SK-N-SH (cell line): Measurements from ENCODE around the gene FEZF1. TPM values are rescaled to one million over a fixed set of nuclear protein-coding genes. Genes with fewer than 3 reads are reported as not detected.

Experiments
- CTCF ChIA-PET: fragments of 300-600, 350-600 bp; formaldehyde crosslinking; extraction: SDS; loops from one replicate; lab custom pipeline; 2021; lab: Yijun Ruan, JAX
- POLR2A ChIA-PET: fragments of 350-600 bp; sonication (Branson Sonifier 250); formaldehyde crosslinking; extraction: SDS; loops from one replicate; lab custom pipeline; 2020; ENCODE audit warnings: antibody characterized with exemption, inconsistent platforms; lab: Yijun Ruan, JAX
- DNase-seq: peaks from one replicate; pipeline ENCODE4 v3.0.0; 2012
- H2AFZ ChIP-seq: fragments of 200-600 bp; sonication (generic); 2 replicates; pipeline ENCODE4 v1.8.1; 2016; ENCODE audit warnings: antibody characterized with exemption, mild to moderate bottlenecking, low read depth
- H3F3A ChIP-seq: fragments of 200-600 bp; sonication (generic); replicated peaks from 2 replicates; pipeline ENCODE3; 2016; ENCODE audit warnings: antibody characterized with exemption, mild to moderate bottlenecking; ENCODE audit not compliant: insufficient read depth
- H3K27ac ChIP-seq, 2 experiments: fragments of 200-500 bp in 1 of 2; fragments of 200-600 bp in 1 of 2; sonication (Bioruptor generic) in 1 of 2; sonication (generic), shearing (Covaris generic) in 1 of 2; 2 replicates each; pipeline versions ENCODE4 v1.5.1 to v1.6.1; 2014 to 2016; ENCODE audit warnings: low read depth in 2 of 2, inconsistent platforms in 1 of 2, low read length in 1 of 2, mild to moderate bottlenecking in 1 of 2, mixed read lengths in 1 of 2
- H3K27me3 ChIP-seq: fragments of 200-600 bp; sonication (generic), shearing (Covaris generic); 2 replicates; pipeline ENCODE4 v1.6.1; 2016; ENCODE audit warnings: mixed run types; ENCODE audit not compliant: insufficient read depth
- H3K36me3 ChIP-seq, 2 experiments: fragments of 200-500 bp in 1 of 2; fragments of 200-600 bp in 1 of 2; sonication (Bioruptor generic) in 1 of 2; sonication (generic) in 1 of 2; replicated peaks in 1 of 2; 2 replicates each; pipeline versions ENCODE3 to v1.5.1; 2014 to 2016; ENCODE audit warnings: low read length in 1 of 2, mild to moderate bottlenecking in 1 of 2; ENCODE audit not compliant: insufficient read depth in 2 of 2, control insufficient read depth in 1 of 2
- H3K4me1 ChIP-seq, 2 experiments: fragments of 200-500 bp in 1 of 2; fragments of 200-600 bp in 1 of 2; sonication (Bioruptor generic) in 1 of 2; sonication (generic), shearing (Covaris generic) in 1 of 2; 2 replicates each; pipeline versions ENCODE4 v1.5.1 to v1.6.1; 2014 to 2016; ENCODE audit warnings: low read depth in 1 of 2, low read length in 1 of 2, mixed run types in 1 of 2; ENCODE audit not compliant: insufficient read depth in 2 of 2, control insufficient read depth in 1 of 2
- H3K4me2 ChIP-seq: fragments of 200-600 bp; sonication (generic), shearing (Covaris generic); 2 replicates; pipeline ENCODE4 v1.6.1; 2017; ENCODE audit warnings: mixed run types
- H3K4me3 ChIP-seq, 2 experiments: fragments of 200-500 bp in 1 of 2; fragments of 200-600 bp in 1 of 2; sonication (Bioruptor generic) in 1 of 2; sonication (generic), shearing (Covaris generic) in 1 of 2; 2 replicates each; pipeline versions ENCODE4 v1.5.1 to v1.8.1; 2014 to 2016; ENCODE audit warnings: low read depth in 2 of 2, inconsistent platforms in 1 of 2, low read length in 1 of 2, mild to moderate bottlenecking in 1 of 2, mixed read lengths in 1 of 2, moderate library complexity in 1 of 2
- H3K79me2 ChIP-seq: fragments of 200-600 bp; sonication (generic); 2 replicates; pipeline ENCODE4 v1.8.1; 2017; ENCODE audit warnings: mild to moderate bottlenecking; ENCODE audit not compliant: insufficient read depth
- H3K9ac ChIP-seq: fragments of 200-600 bp; sonication (generic); 2 replicates; pipeline ENCODE4 v1.6.1; 2017; ENCODE audit warnings: mixed run types
- H3K9me2 ChIP-seq: fragments of 200-600 bp; sonication (generic); 2 replicates; pipeline ENCODE4 v1.6.1; 2017; ENCODE audit warnings: mixed run types
- H3K9me3 ChIP-seq: fragments of 200-600 bp; sonication (generic); 2 replicates; pipeline ENCODE4 v1.6.1; 2017; ENCODE audit warnings: mixed run types, mild to moderate bottlenecking, moderate library complexity
- H4K20me1 ChIP-seq: fragments of 200-600 bp; sonication (generic); 2 replicates; pipeline ENCODE4 v1.6.1; 2017; ENCODE audit warnings: mild to moderate bottlenecking, mixed run types; ENCODE audit not compliant: insufficient read depth
- CHD2 ChIP-seq: fragments of 150-350 bp; IDR thresholded peaks from 2 replicates; pipeline ENCODE4 v1.6.1; 2018; ENCODE audit warnings: low read length; ENCODE audit not compliant: partially characterized antibody
- ELF1 ChIP-seq: IDR thresholded peaks from 2 replicates; pipeline ENCODE4 v1.4.0; 2012
- EZH2phosphoT487 ChIP-seq: fragments of 200-600 bp; sonication (generic); IDR thresholded peaks from 2 replicates; pipeline ENCODE4 v1.6.1; 2017; ENCODE audit warnings: low read depth, mixed run types, mild to moderate bottlenecking, antibody characterized with exemption, moderate library complexity, borderline replicate concordance
- FOXM1 ChIP-seq: IDR thresholded peaks from 2 replicates; pipeline ENCODE4 v1.4.0; 2012; ENCODE audit warnings: low read depth, mild to moderate bottlenecking
- GABPA ChIP-seq: IDR thresholded peaks from 2 replicates; pipeline ENCODE4 v1.4.0; 2012; ENCODE audit warnings: low read depth, mild to moderate bottlenecking
- JUND ChIP-seq: IDR thresholded peaks from 2 replicates; pipeline ENCODE4 v1.4.0; 2012
- MAX ChIP-seq: IDR thresholded peaks from 2 replicates; pipeline ENCODE4 v1.4.0; 2012; ENCODE audit warnings: low read depth
- MEF2A ChIP-seq: IDR thresholded peaks from 2 replicates; pipeline ENCODE4 v1.4.0; 2012; ENCODE audit warnings: low read depth, borderline replicate concordance
- MXI1 ChIP-seq: IDR thresholded peaks from 2 replicates; pipeline ENCODE4 v1.6.1; 2012; ENCODE audit warnings: mild to moderate bottlenecking, low read depth, low read length, improper control_type of control experiment
- REST ChIP-seq: IDR thresholded peaks from 2 replicates; pipeline ENCODE4 v1.6.1; 2012; ENCODE audit warnings: mild to moderate bottlenecking, low read depth, low read length, moderate library complexity
- SIN3A ChIP-seq: IDR thresholded peaks from 2 replicates; pipeline ENCODE4 v1.6.1; 2012; ENCODE audit warnings: low read depth, mild to moderate bottlenecking, low read length, moderate library complexity, borderline replicate concordance
- TCF12 ChIP-seq: IDR thresholded peaks from 2 replicates; pipeline ENCODE4 v1.4.0; 2012
- TEAD4 ChIP-seq: IDR thresholded peaks from 2 replicates; pipeline ENCODE4 v1.4.0; 2012; ENCODE audit warnings: mild to moderate bottlenecking, borderline replicate concordance; ENCODE audit not compliant: insufficient read depth
- USF2 ChIP-seq: fragments of 150-350 bp; IDR thresholded peaks from 2 replicates; pipeline ENCODE4 v1.6.1; 2017; ENCODE audit warnings: antibody characterized with exemption, low read length, low read depth, borderline replicate concordance
- ZBTB33 ChIP-seq: IDR thresholded peaks from 2 replicates; pipeline ENCODE4 v1.4.0; 2012; ENCODE audit warnings: low read depth, borderline replicate concordance
- WGBS: methylation state at CpG from one replicate; pipeline ENCODE4 v1.1.6; 2017; ENCODE audit warnings: low lambda C conversion rate; 5-methylcytosine and 5-hydroxymethylcytosine counted together
- polyA plus RNA-seq, 3 experiments: library from polyadenylated mRNA; depleted of rRNA; stranded (reverse); fragments of >200 nt; gene quantifications; 2 replicates each; pipeline ENCODE4 v1.2.3, GENCODE V29; 2012

FEZF1 gene
- polyA plus RNA-seq, 1 of the 3 experiments (the other 2 are of a cell fraction): not detected

GRCh38 chr7:122329145-122329802, 24.7 kb upstream of the FEZF1 start:
- H4K20me1 ChIP-seq: no peaks in the 10 kb centered on the region; the same call in 1 of the 2 replicates
- no peaks in the 10 kb centered on the region for H3K36me3 ChIP-seq
- no peaks in the 10 kb centered on the region for H3K9me3 ChIP-seq
- CTCF ChIA-PET: interaction anchor here (0.8 to 1.0 kb wide), 2 partner anchors 11 to 237 kb away, joined by 3 to 4 read pairs; no protein-coding TSS in a partner anchor
- no peak overlapping the region for H3K9ac ChIP-seq
- no peaks in the 10 kb centered on the region for H3K4me1 ChIP-seq
- no peak overlapping the region for H2AFZ ChIP-seq
- TF ChIP-seq FOXM1: no peak
- TF ChIP-seq MXI1: no peak
- no peak for TF ChIP-seq TCF12
- TF ChIP-seq MAX: no peak
- TF ChIP-seq ELF1: no peak
- no peak for TF ChIP-seq REST
- TF ChIP-seq CHD2: no peak
- no peak for TF ChIP-seq GABPA
- no peak for TF ChIP-seq SIN3A
- TF ChIP-seq EZH2phosphoT487: no peak
- TF ChIP-seq USF2: no peak
- TF ChIP-seq TEAD4: no peak
- no peaks in the 10 kb centered on the region for H3K79me2 ChIP-seq
- no peak overlapping the region for H3K4me2 ChIP-seq
- H3F3A ChIP-seq: no peaks in the 10 kb centered on the region
- H3K9me2 ChIP-seq: 0 out of 2 replicates have a peak, but pooled peaks cover 15% of the 10 kb centered on the region
- DNase-seq: no peak
- 3% methylated on average over 8 of the region's 8 CpGs for WGBS
- POLR2A ChIA-PET: no interaction called here
- H3K27ac ChIP-seq: no peak overlapping the region
- no peak overlapping the region for H3K4me3 ChIP-seq
- 0 out of 2 replicates have a peak, but pooled peaks cover 8% of the 10 kb centered on the region for H3K27me3 ChIP-seq

GRCh38 chr7:122327969-122328368, 23.4 kb upstream of the FEZF1 start:
- Histone ChIP-seq H3K27ac (no peak overlapping the region), H3K4me2 (no peak overlapping the region), H3F3A (no peaks in the 10 kb centered on the region), H3K27me3 (0 out of 2 replicates have a peak, but pooled peaks cover 8% of the 10 kb centered on the region), H3K9ac (no peak overlapping the region), H3K4me3 (no peak overlapping the region), H3K4me1 (no peaks in the 10 kb centered on the region), H4K20me1 (no peaks in the 10 kb centered on the region; the same call in 1 of the 2 replicates), H2AFZ (no peak overlapping the region), H3K9me3 (no peaks in the 10 kb centered on the region), H3K36me3 (no peaks in the 10 kb centered on the region), H3K79me2 (no peaks in the 10 kb centered on the region), H3K9me2 (0 out of 2 replicates have a peak, but pooled peaks cover 15% of the 10 kb centered on the region)
- WGBS: 1% methylated on average over 3 of the region's 3 CpGs
- ChIA-PET CTCF (no interaction called here), POLR2A (no interaction called here)
- TF ChIP-seq JUND (no peak), MEF2A (no peak), SIN3A (no peak), MXI1 (no peak), ZBTB33 (no peak), ELF1 (no peak)
- TF ChIP-seq, all 33 proteins: peak for 0
- no peak for DNase-seq
